H1 (cell line): ENCODE measurements around the gene TRPV6. TPM values are rescaled to one million over a fixed set of nuclear protein-coding genes. Genes with fewer than 3 reads are reported as not detected.

ENCODE experiments used
- CTCF ChIA-PET: fragments of 300-600 bp; sonication (Branson Sonifier 250); formaldehyde crosslinking; loops from one replicate; lab custom pipeline; 2021; ENCODE audit not compliant: partially characterized antibody; lab: Charles Lee
- POLR2A ChIA-PET: fragments of 300-600 bp; sonication (Branson Sonifier 250); formaldehyde crosslinking; loops from one replicate; lab custom pipeline; 2021; ENCODE audit warnings: inconsistent platforms; ENCODE audit not compliant: partially characterized antibody; lab: Charles Lee
- DNase-seq, 2 experiments: peaks; one replicate each; pipeline versions ENCODE4 v3.0.0 to v3.0.0-alpha.2; 2010 to 2022; ENCODE audit warnings: low spot score in 2 of 2, low read depth in 1 of 2, mixed read lengths in 1 of 2
- FAIRE-seq: peaks from 2 replicates; lab custom pipeline; 2011; peaks lifted over from hg19 to GRCh38; lab: Jason Lieb, UNC
- H2AFZ ChIP-seq: 2 replicates; pipeline ENCODE4 v1.8.1; 2012; ENCODE audit warnings: low read length, inconsistent platforms
- H2AK5ac ChIP-seq: 2 replicates; pipeline ENCODE4 v1.6.1; 2013; ENCODE audit warnings: low read depth, low read length
- H2BK120ac ChIP-seq: replicated peaks from 2 replicates; pipeline ENCODE3; 2013; ENCODE audit warnings: low read depth, low read length, inconsistent platforms
- H2BK12ac ChIP-seq: 2 replicates; pipeline ENCODE4 v1.6.1; 2013; ENCODE audit warnings: low read depth, low read length
- H2BK15ac ChIP-seq: 2 replicates; pipeline ENCODE4 v1.6.1; 2013; ENCODE audit warnings: low read length
- H2BK20ac ChIP-seq: 2 replicates; pipeline ENCODE4 v1.6.1; 2013; ENCODE audit warnings: low read length
- H2BK5ac ChIP-seq: 2 replicates; pipeline ENCODE4 v1.6.1; 2013; ENCODE audit warnings: low read depth, low read length
- H3K14ac ChIP-seq: 2 replicates; pipeline ENCODE4 v1.6.1; 2013; ENCODE audit warnings: inconsistent platforms; ENCODE audit not compliant: insufficient read length
- H3K18ac ChIP-seq: 2 replicates; pipeline ENCODE4 v1.6.1; 2013; ENCODE audit warnings: low read length; ENCODE audit errors: extremely low read depth
- H3K23ac ChIP-seq: 2 replicates; pipeline ENCODE4 v1.6.1; 2013; ENCODE audit warnings: inconsistent platforms; ENCODE audit not compliant: insufficient read length
- H3K23me2 ChIP-seq: 2 replicates; pipeline ENCODE4 v1.6.1; 2013; ENCODE audit warnings: low read depth, low read length
- H3K27ac ChIP-seq: 2 replicates; pipeline ENCODE4 v1.6.1; 2011; ENCODE audit warnings: low read depth, low read length, inconsistent platforms
- H3K27me3 ChIP-seq, 4 experiments: replicated peaks in 1 of 4; 1 replicate in 1 of 4; 2 replicates in 3 of 4; pipeline versions ENCODE4 v1.6.1 to v1.8.1; 2011 to 2013; ENCODE audit warnings: low read length in 3 of 4, mild to moderate bottlenecking in 3 of 4, inconsistent platforms in 2 of 4, mixed read lengths in 2 of 4, moderate library complexity in 1 of 4; ENCODE audit not compliant: control insufficient read depth in 3 of 4, insufficient read depth in 3 of 4; ENCODE audit errors: extremely low read depth in 1 of 4
- H3K36me3 ChIP-seq, 4 experiments: 2 replicates each; pipeline versions ENCODE4 v1.6.1 to v1.8.1; 2011 to 2013; ENCODE audit warnings: mild to moderate bottlenecking in 4 of 4, low read length in 3 of 4, moderate library complexity in 2 of 4, control low read depth in 1 of 4, inconsistent platforms in 1 of 4; ENCODE audit not compliant: insufficient read depth in 4 of 4, control insufficient read depth in 2 of 4
- H3K4ac ChIP-seq: replicated peaks from 2 replicates; pipeline ENCODE3; 2013; ENCODE audit warnings: low read length, low read depth, mixed read lengths, inconsistent platforms; ENCODE audit not compliant: insufficient read length
- H3K4me1 ChIP-seq, 4 experiments: replicated peaks in 1 of 4; 1 replicate in 1 of 4; 2 replicates in 3 of 4; pipeline versions ENCODE4 v1.6.1 to v1.8.1; 2011 to 2013; ENCODE audit warnings: low read length in 3 of 4, inconsistent platforms in 2 of 4, mixed read lengths in 1 of 4; ENCODE audit not compliant: insufficient read depth in 4 of 4, control insufficient read depth in 3 of 4
- H3K4me2 ChIP-seq, 2 experiments: 2 replicates each; pipeline versions ENCODE4 v1.6.1 to v1.8.1; 2011 to 2013; ENCODE audit warnings: low read depth in 2 of 2, low read length in 2 of 2, control low read depth in 1 of 2, inconsistent platforms in 1 of 2, mild to moderate bottlenecking in 1 of 2; ENCODE audit not compliant: insufficient read depth in 1 of 2
- H3K4me3 ChIP-seq, 4 experiments: fragments of 200-600, 300-600 bp in 1 of 4; sonication (generic), shearing (Covaris generic), sonication (Bioruptor Twin) in 1 of 4; 2 replicates each; pipeline versions ENCODE4 v1.5.1 to v1.8.1; 2011 to 2016; ENCODE audit warnings: low read length in 4 of 4, low read depth in 3 of 4, control low read depth in 2 of 4, inconsistent platforms in 2 of 4, mild to moderate bottlenecking in 2 of 4, mixed read lengths in 1 of 4, moderate library complexity in 1 of 4; ENCODE audit not compliant: insufficient read depth in 2 of 4; ENCODE audit errors: extremely low read depth in 1 of 4
- H3K56ac ChIP-seq: replicated peaks from 2 replicates; pipeline ENCODE3; 2013; ENCODE audit warnings: low read depth, mild to moderate bottlenecking, mixed read lengths, low read length, inconsistent platforms; ENCODE audit not compliant: insufficient read length
- H3K79me1 ChIP-seq: 2 replicates; pipeline ENCODE4 v1.6.1; 2013; ENCODE audit warnings: low read depth, low read length, control low read depth
- H3K79me2 ChIP-seq, 2 experiments: 2 replicates each; pipeline versions ENCODE4 v1.6.1 to v1.8.1; 2012 to 2013; ENCODE audit warnings: low read length in 2 of 2, mild to moderate bottlenecking in 2 of 2, inconsistent platforms in 1 of 2; ENCODE audit not compliant: insufficient read depth in 2 of 2, control insufficient read depth in 1 of 2
- H3K9ac ChIP-seq, 4 experiments: replicated peaks in 1 of 4; 1 replicate in 1 of 4; 2 replicates in 3 of 4; pipeline versions ENCODE4 v1.6.1 to v1.8.1; 2011 to 2013; ENCODE audit warnings: low read depth in 3 of 4, low read length in 3 of 4, control low read depth in 2 of 4, mild to moderate bottlenecking in 2 of 4, moderate library complexity in 2 of 4, inconsistent platforms in 1 of 4; ENCODE audit errors: extremely low read depth in 1 of 4
- H3K9me3 ChIP-seq, 2 experiments: 2 replicates each; pipeline versions ENCODE4 v1.6.1 to v1.8.1; 2012 to 2013; ENCODE audit warnings: mild to moderate bottlenecking in 2 of 2, moderate library complexity in 2 of 2, control low read depth in 1 of 2, inconsistent platforms in 1 of 2, low read depth in 1 of 2, low read length in 1 of 2, mixed read lengths in 1 of 2; ENCODE audit not compliant: insufficient read depth in 2 of 2
- H4K20me1 ChIP-seq, 2 experiments: replicated peaks in 1 of 2; 2 replicates each; pipeline versions ENCODE3 to v1.8.1; 2011 to 2013; ENCODE audit warnings: inconsistent platforms in 2 of 2, low read length in 2 of 2, mild to moderate bottlenecking in 1 of 2; ENCODE audit not compliant: insufficient read depth in 2 of 2, control insufficient read depth in 1 of 2
- H4K5ac ChIP-seq: 2 replicates; pipeline ENCODE4 v1.6.1; 2013; ENCODE audit warnings: low read length, low read depth, mixed read lengths, inconsistent platforms; ENCODE audit not compliant: insufficient read length
- H4K8ac ChIP-seq: 2 replicates; pipeline ENCODE4 v1.8.0; 2013; ENCODE audit warnings: mild to moderate bottlenecking, moderate library complexity, low read length, inconsistent platforms; ENCODE audit not compliant: insufficient read depth; ENCODE audit errors: extremely low read depth
- H4K91ac ChIP-seq: replicated peaks from 2 replicates; pipeline ENCODE3; 2013; ENCODE audit warnings: low read length, mixed read lengths, inconsistent platforms; ENCODE audit not compliant: insufficient read length
- CHD1 ChIP-seq: IDR thresholded peaks from 2 replicates; pipeline ENCODE4 v1.6.1; 2012; ENCODE audit warnings: low read depth, low read length, improper control_type of control experiment
- CHD2 ChIP-seq: IDR thresholded peaks from 2 replicates; pipeline ENCODE4 v1.6.1; 2012; ENCODE audit warnings: low read length, improper control_type of control experiment
- FOSL1 ChIP-seq: IDR thresholded peaks from 2 replicates; pipeline ENCODE4 v1.6.1; 2011; ENCODE audit warnings: mild to moderate bottlenecking, low read depth, low read length, moderate library complexity; ENCODE audit not compliant: insufficient read depth
- KDM4A ChIP-seq: IDR thresholded peaks from one replicate; pipeline ENCODE4 v1.7.1; 2012; ENCODE audit warnings: low read depth, mild to moderate bottlenecking, moderate library complexity, low read length, inconsistent platforms; ENCODE audit not compliant: severe bottlenecking
- WGBS, 2 experiments: shearing (Covaris generic) in 1 of 2; methylation state at CpG; one replicate each; pipeline versions ENCODE4 v1.1.6 to v1.1.7; 2013 to 2015; ENCODE audit warnings: low lambda C conversion rate in 2 of 2, mixed read lengths in 2 of 2, inconsistent platforms in 1 of 2, low coverage in 1 of 2, missing lambda C conversion rate in 1 of 2; ENCODE audit not compliant: insufficient replicate concordance in 2 of 2, insufficient coverage in 1 of 2, insufficient read length in 1 of 2; ENCODE audit errors: extremely low coverage in 1 of 2, missing lambda C conversion rate in 1 of 2; 5-methylcytosine and 5-hydroxymethylcytosine counted together
- polyA plus RNA-seq, 7 experiments: library from polyadenylated mRNA; depleted of rRNA in 3 of 7; stranded (reverse) in 5 of 7; unstranded in 2 of 7; fragments of >200 nt in 5 of 7; fragments of 200-250 nt in 2 of 7; gene quantifications; 1 replicate in 5 of 7; 2 replicates in 1 of 7; 4 replicates in 1 of 7; pipeline versions ENCODE4 v1.2.1 to v1.2.3, GENCODE V29; 2011 to 2013; ENCODE audit warnings: missing spikeins in 2 of 7, mixed read lengths in 2 of 7
- total RNA-seq: library from RNA; stranded (reverse); fragmentation: NEBNext Ultra II Directional; extraction: Animal tissue kit (Norgen Biotek cat#: 25700); gene quantifications from 2 replicates; pipeline ENCODE4 v1.2.1, GENCODE V29; 2021

The TRPV6 gene
- total and polyA plus RNA-seq, 2 of the 8 experiments (the other 6 are each of a cell fraction or from before 2014, with no cell fraction given): 0.52 to 1.1 TPM

GRCh38 chr7:142878315-142878714, 7.2 kb downstream of the TRPV6 start:
- DNase-seq (no peak), FAIRE-seq (no peak)
- H3K27me3 ChIP-seq: peaks cover 0 to 2% (median 0%) of the 10 kb centered on the region in 4 experiments; a peak in 1 of 7 replicates
- no peak overlapping the region for H3K4ac ChIP-seq
- H3K23me2 ChIP-seq: no peaks in the 10 kb centered on the region
- no peak overlapping the region for H4K5ac ChIP-seq
- H3K9me3 ChIP-seq: no peaks in the 10 kb centered on the region
- no peaks in the 10 kb centered on the region for H3K36me3 ChIP-seq
- no peaks in the 10 kb centered on the region for H3K79me2 ChIP-seq
- no peak overlapping the region for H2BK15ac ChIP-seq
- no peak overlapping the region for H3K56ac ChIP-seq
- H3K4me2 ChIP-seq: no peak overlapping the region
- no peak for TF ChIP-seq CHD1
- no peak for TF ChIP-seq FOSL1
- TF ChIP-seq KDM4A: no peak
- TF ChIP-seq CHD2: no peak
- H3K4me3 ChIP-seq: no peak overlapping the region
- 0 out of 7 replicates have a peak overlapping the region, but pooled peaks of 1 of the 4 experiments have one; percentile 10 for H3K9ac ChIP-seq
- H2AK5ac ChIP-seq: no peak overlapping the region
- ChIA-PET POLR2A (no interaction called here), CTCF (interaction anchor here (1.1 to 13.9 kb wide), 11 partner anchors 14 to 337 kb away, joined by 3 to 332 read pairs (median 21); no protein-coding TSS in a partner anchor)
- no peaks in the 10 kb centered on the region for H4K20me1 ChIP-seq
- H2AFZ ChIP-seq: no peak overlapping the region
- no peak overlapping the region for H4K91ac ChIP-seq
- no peak overlapping the region for H4K8ac ChIP-seq
- H3K23ac ChIP-seq: no peak overlapping the region
- no peak overlapping the region for H2BK120ac ChIP-seq
- H3K14ac ChIP-seq: no peak overlapping the region
- no peak overlapping the region for H2BK20ac ChIP-seq
- no peak overlapping the region for H2BK12ac ChIP-seq
- H3K27ac ChIP-seq: no peak overlapping the region
- H3K4me1 ChIP-seq: no peaks in the 10 kb centered on the region
- no peak overlapping the region for H2BK5ac ChIP-seq
- 86% methylated on average over 3 of the region's 3 CpGs; no CpG with 5 or more reads in 1 of the 2 experiments for WGBS, 2 experiments
- H3K18ac ChIP-seq: no peak overlapping the region
- no peaks in the 10 kb centered on the region for H3K79me1 ChIP-seq
